ENCODE results near the gene SDCCAG8. TPM values are rescaled to one million over a fixed set of nuclear protein-coding genes. Genes with fewer than 3 reads are reported as not detected.
"Not testable (repeated sequence)": the region's sequence is repeated elsewhere in the genome, so short reads cannot be mapped to it uniquely, and the experiment has no call there.

SDCCAG8 gene
- total and polyA plus RNA-seq, 2 donors from 2014 or later = 29.6 to 53.2 TPM

- Histone ChIP-seq H3K9me3 (ENCODE audit: control insufficient read depth in 2 of 3, insufficient read depth in 1 of 3, low read length in 3 of 3) (no peaks in the 10 kb centered on the region), H3K36me3 (ENCODE audit: control insufficient read depth in 2 of 3, insufficient read depth in 3 of 3, low read length in 3 of 3) (peaks cover 0 to 20% (median 5%) of the 10 kb centered on the region in 3 donors), H3K27me3 (ENCODE audit: control insufficient read depth, insufficient read depth, low read length) (no peaks in the 10 kb centered on the region), H3K4me3 (ENCODE audit: low read length in 3 of 3) (no peak overlapping the region), H3K27ac (ENCODE audit: low read depth in 2 of 2, low read length in 2 of 2) (no peak overlapping the region), H3K9ac (ENCODE audit: low read length in 3 of 3) (no peak overlapping the region), H3K4me1 (ENCODE audit: control insufficient read depth in 2 of 3, insufficient read depth in 2 of 3, low read depth in 1 of 3, low read length in 3 of 3) (no peaks in the 10 kb centered on the region)
- no peak for TF ChIP-seq CTCF (IDR thresholded peaks at IDR 0.05; ENCODE audit: borderline replicate concordance, extremely low read depth, insufficient read depth)
- intact Hi-C loops (cut with DNase I) = no loop called here
- DNase-seq (no peak), FAIRE-seq (no peak)
Observed at GRCh38 chr1:243336163-243336562, 80.3 kb downstream of the SDCCAG8 start.

GRCh38 chr1:243338848-243339247 is 83.0 kb downstream of the SDCCAG8 start:
- H3K27me3 ChIP-seq (ENCODE audit: control insufficient read depth, insufficient read depth, low read length); FAIRE-seq; H3K9ac ChIP-seq (ENCODE audit: low read length in 3 of 3): not testable (repeated sequence)

GRCh38 chr1:243341074-243341473 is 85.2 kb downstream of the SDCCAG8 start:
- intact Hi-C loops (cut with DNase I) = no loop called here
- FAIRE-seq = no peak

More at GRCh38 chr1:243338848-243339247, 83.0 kb downstream of the SDCCAG8 start:
- H3K27ac ChIP-seq (ENCODE audit: low read depth in 2 of 2, low read length in 2 of 2); DNase-seq; intact Hi-C loops (cut with DNase I); H3K9me3 ChIP-seq (ENCODE audit: control insufficient read depth in 2 of 3, insufficient read depth in 1 of 3, low read length in 3 of 3); H3K4me1 ChIP-seq (ENCODE audit: control insufficient read depth in 2 of 3, insufficient read depth in 2 of 3, low read depth in 1 of 3, low read length in 3 of 3); H3K36me3 ChIP-seq (ENCODE audit: control insufficient read depth in 2 of 3, insufficient read depth in 3 of 3, low read length in 3 of 3); H3K4me3 ChIP-seq (ENCODE audit: low read length in 3 of 3): not testable (repeated sequence)

More at GRCh38 chr1:243341074-243341473, 85.2 kb downstream of the SDCCAG8 start:
- peaks cover 0 to 6% (median 0%) of the 10 kb centered on the region in 3 donors for H3K36me3 ChIP-seq (ENCODE audit: control insufficient read depth in 2 of 3, insufficient read depth in 3 of 3, low read length in 3 of 3)
- DNase-seq = no peak
- no peaks in the 10 kb centered on the region for H3K9me3 ChIP-seq (ENCODE audit: control insufficient read depth in 2 of 3, insufficient read depth in 1 of 3, low read length in 3 of 3)
- no peaks in the 10 kb centered on the region for H3K4me1 ChIP-seq (ENCODE audit: control insufficient read depth in 2 of 3, insufficient read depth in 2 of 3, low read depth in 1 of 3, low read length in 3 of 3)
- H3K9ac ChIP-seq (ENCODE audit: low read length in 3 of 3) = no peak overlapping the region
- no peak overlapping the region for H3K4me3 ChIP-seq (ENCODE audit: low read length in 3 of 3)
- no peaks in the 10 kb centered on the region for H3K27me3 ChIP-seq (ENCODE audit: control insufficient read depth, insufficient read depth, low read length)
- TF ChIP-seq CTCF (IDR thresholded peaks at IDR 0.05; ENCODE audit: borderline replicate concordance, extremely low read depth, insufficient read depth) = no peak
- no peak overlapping the region for H3K27ac ChIP-seq (ENCODE audit: low read depth in 2 of 2, low read length in 2 of 2)

Measured in kidney (tissue), 14 donors.